HepG2 (cell line): ENCODE data around the gene RBM44. TPM values are rescaled to one million over a fixed set of nuclear protein-coding genes. Genes with fewer than 3 reads are reported as not detected.

Source experiments
- AKAP8 ChIP-seq: sonication (generic); formaldehyde crosslinking; IDR thresholded peaks from 2 replicates; pipeline ENCODE4 v1.5.1; 2020; ENCODE audit warnings: mild to moderate bottlenecking, missing genetic modification reagents
- BHLHE40 ChIP-seq: IDR thresholded peaks from 2 replicates; pipeline ENCODE4 v1.6.1; 2011; ENCODE audit warnings: low read length, improper control_type of control experiment
- GTF3A ChIP-seq: sonication (generic); formaldehyde crosslinking; conservative IDR thresholded peaks from 2 replicates; pipeline ENCODE4 v1.4.0; 2020; ENCODE audit warnings: mild to moderate bottlenecking, missing genetic modification reagents
- HIVEP1 ChIP-seq: sonication (generic); formaldehyde crosslinking; IDR thresholded peaks from 2 replicates; pipeline ENCODE4 v1.4.0; 2020; ENCODE audit warnings: mild to moderate bottlenecking, missing genetic modification reagents
- ISL2 ChIP-seq: sonication (generic); formaldehyde crosslinking; IDR thresholded peaks from 2 replicates; pipeline ENCODE4 v1.5.0; 2020; ENCODE audit warnings: missing genetic modification reagents
- KAT7 ChIP-seq: IDR thresholded peaks from 2 replicates; pipeline ENCODE4 v1.6.1; 2018; ENCODE audit warnings: borderline replicate concordance, missing compliant biosample characterization
- NFIB ChIP-seq: sonication (generic); formaldehyde crosslinking; IDR thresholded peaks from 2 replicates; pipeline ENCODE4 v1.9.0; 2021; ENCODE audit warnings: missing genetic modification reagents, mild to moderate bottlenecking, borderline replicate concordance
- RBM22 ChIP-seq: fragments of 200-400 bp; formaldehyde crosslinking; optimal IDR thresholded peaks from 2 replicates; pipeline ENCODE3; 2017; ENCODE audit warnings: mild to moderate bottlenecking, low read length, moderate library complexity
- RORA ChIP-seq: sonication (generic); formaldehyde crosslinking; IDR thresholded peaks from 2 replicates; pipeline ENCODE4 v1.5.0; 2020; ENCODE audit warnings: mild to moderate bottlenecking, missing genetic modification reagents, moderate library complexity
- U2AF1 ChIP-seq: fragments of 200-400 bp; formaldehyde crosslinking; optimal IDR thresholded peaks from 2 replicates; pipeline ENCODE3; 2017; ENCODE audit warnings: mild to moderate bottlenecking, low read depth, low read length
- ZBTB8A ChIP-seq: sonication (generic); formaldehyde crosslinking; IDR thresholded peaks from 2 replicates; pipeline ENCODE4 v1.4.0; 2020; ENCODE audit warnings: mild to moderate bottlenecking, low read depth, missing genetic modification reagents, borderline replicate concordance
- ZNF138 ChIP-seq: sonication (generic); formaldehyde crosslinking; IDR thresholded peaks from 2 replicates; pipeline ENCODE4 v1.5.0; 2020; ENCODE audit warnings: mild to moderate bottlenecking, low read depth, missing genetic modification reagents
- ZNF34 ChIP-seq: sonication (generic); formaldehyde crosslinking; IDR thresholded peaks from 2 replicates; pipeline ENCODE4 v1.4.0; 2020; ENCODE audit warnings: mild to moderate bottlenecking, missing genetic modification reagents, borderline replicate concordance
- ZNF546 ChIP-seq: sonication (generic); formaldehyde crosslinking; conservative IDR thresholded peaks from 2 replicates; pipeline ENCODE4 v1.8.1; 2023; ENCODE audit warnings: mild to moderate bottlenecking, missing genetic modification reagents
- ZNF703 ChIP-seq: sonication (generic); formaldehyde crosslinking; IDR thresholded peaks from 2 replicates; pipeline ENCODE4 v1.5.1; 2020; ENCODE audit warnings: missing genetic modification reagents, mild to moderate bottlenecking, moderate library complexity, borderline replicate concordance
- ZNF709 ChIP-seq: sonication (generic); formaldehyde crosslinking; IDR thresholded peaks from 2 replicates; pipeline ENCODE4 v1.5.0; 2020; ENCODE audit warnings: mild to moderate bottlenecking, missing genetic modification reagents
- ZNF737 ChIP-seq: sonication (generic); formaldehyde crosslinking; IDR thresholded peaks from 2 replicates; pipeline ENCODE4 v1.5.0; 2020; ENCODE audit warnings: missing genetic modification reagents, mild to moderate bottlenecking, borderline replicate concordance
- polyA plus RNA-seq, 8 experiments: library from polyadenylated mRNA; depleted of rRNA in 3 of 8; stranded (reverse) in 7 of 8; unstranded in 1 of 8; fragments of >200 nt; fragmentation: Illumina TruSeq in 4 of 8; extraction: Trizol in 4 of 8; gene quantifications; 2 replicates each; pipeline versions ENCODE4 v1.2.1 to v1.2.3, GENCODE V29; 2011 to 2016; ENCODE audit warnings: low read depth in 4 of 8, missing spikeins in 1 of 8, mixed read lengths in 1 of 8; ENCODE audit not compliant: insufficient read depth in 1 of 8
- total RNA-seq, 5 experiments: library from RNA; depleted of rRNA; stranded (reverse); fragments of >200 nt; fragmentation: Illumina TruSeq; extraction: Trizol; gene quantifications; 2 replicates each; pipeline ENCODE4 v1.2.3, GENCODE V29; 2016; ENCODE audit warnings: low read depth in 1 of 5
- TF ChIP-seq, protein P1 (sequence below): sonication (generic); formaldehyde crosslinking; IDR thresholded peaks from 2 replicates; pipeline ENCODE4 v1.8.1; 2022; ENCODE audit warnings: low read depth, mild to moderate bottlenecking, missing genetic modification reagents
- TF ChIP-seq, protein P2 (sequence below): sonication (generic); formaldehyde crosslinking; IDR thresholded peaks from 2 replicates; pipeline ENCODE4 v1.4.0; 2020; ENCODE audit warnings: missing genetic modification reagents; ENCODE audit errors: not compliant biosample characterization
- TF ChIP-seq, protein P3 (sequence below): sonication (generic); formaldehyde crosslinking; IDR thresholded peaks from 2 replicates; pipeline ENCODE4 v1.4.0; 2020; ENCODE audit warnings: low read depth, missing genetic modification reagents
- TF ChIP-seq, protein P4 (sequence below): sonication (generic); formaldehyde crosslinking; IDR thresholded peaks from 2 replicates; pipeline ENCODE4 v1.8.0; 2023; ENCODE audit warnings: mild to moderate bottlenecking, missing genetic modification reagents

The RBM44 gene
- total and polyA plus RNA-seq, 2 of the 13 experiments (the other 11 are each of a cell fraction or from before 2014, with no cell fraction given) = 0.13 to 0.50 TPM

DNA sequence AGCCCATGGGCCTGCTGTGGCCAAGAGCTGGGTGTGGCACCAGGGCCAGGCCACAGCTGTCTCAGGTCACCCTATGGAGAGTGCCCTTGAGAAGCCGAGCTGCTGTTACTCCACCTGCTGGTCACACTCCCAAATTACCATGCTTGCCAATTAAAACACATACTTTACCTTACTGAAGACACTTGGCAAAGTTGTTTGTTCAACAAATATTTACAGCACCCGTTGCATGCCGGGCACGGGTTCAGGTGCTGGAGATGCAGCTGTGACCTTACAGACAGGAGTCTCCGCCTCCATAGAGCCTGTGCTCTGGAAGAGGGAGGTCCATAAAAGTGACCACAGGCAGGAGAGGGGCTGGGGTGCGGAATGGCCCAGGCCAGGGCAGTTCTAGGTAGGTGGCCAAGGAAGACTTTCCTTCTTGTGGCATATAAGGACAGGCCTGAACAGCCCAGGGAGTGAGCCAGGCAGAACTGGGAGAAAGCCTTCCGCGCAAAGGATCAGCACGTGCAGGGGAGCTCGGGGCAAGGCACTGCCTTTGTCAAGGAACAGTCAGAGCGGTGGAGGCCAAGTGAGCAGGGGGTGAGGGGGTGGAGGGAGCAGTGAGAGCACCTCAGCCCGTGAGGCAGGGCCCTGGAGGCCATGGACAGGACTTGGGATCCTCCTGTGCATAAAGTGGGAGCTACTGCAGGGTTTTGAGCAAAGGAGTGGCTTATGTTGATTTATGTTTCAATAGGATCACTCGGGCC lies 23.6 kb upstream of the RBM44 start (continued):
- TF ChIP-seq, protein P1, sequence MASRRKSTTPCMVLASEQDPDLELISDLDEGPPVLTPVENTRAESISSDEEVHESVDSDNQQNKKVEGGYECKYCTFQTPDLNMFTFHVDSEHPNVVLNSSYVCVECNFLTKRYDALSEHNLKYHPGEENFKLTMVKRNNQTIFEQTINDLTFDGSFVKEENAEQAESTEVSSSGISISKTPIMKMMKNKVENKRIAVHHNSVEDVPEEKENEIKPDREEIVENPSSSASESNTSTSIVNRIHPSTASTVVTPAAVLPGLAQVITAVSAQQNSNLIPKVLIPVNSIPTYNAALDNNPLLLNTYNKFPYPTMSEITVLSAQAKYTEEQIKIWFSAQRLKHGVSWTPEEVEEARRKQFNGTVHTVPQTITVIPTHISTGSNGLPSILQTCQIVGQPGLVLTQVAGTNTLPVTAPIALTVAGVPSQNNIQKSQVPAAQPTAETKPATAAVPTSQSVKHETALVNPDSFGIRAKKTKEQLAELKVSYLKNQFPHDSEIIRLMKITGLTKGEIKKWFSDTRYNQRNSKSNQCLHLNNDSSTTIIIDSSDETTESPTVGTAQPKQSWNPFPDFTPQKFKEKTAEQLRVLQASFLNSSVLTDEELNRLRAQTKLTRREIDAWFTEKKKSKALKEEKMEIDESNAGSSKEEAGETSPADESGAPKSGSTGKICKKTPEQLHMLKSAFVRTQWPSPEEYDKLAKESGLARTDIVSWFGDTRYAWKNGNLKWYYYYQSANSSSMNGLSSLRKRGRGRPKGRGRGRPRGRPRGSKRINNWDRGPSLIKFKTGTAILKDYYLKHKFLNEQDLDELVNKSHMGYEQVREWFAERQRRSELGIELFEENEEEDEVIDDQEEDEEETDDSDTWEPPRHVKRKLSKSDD (CRISPR knock-in tag) = no peak
- peak; percentile 41; the same call in 1 of the 2 replicates for TF ChIP-seq BHLHE40
- TF ChIP-seq ISL2 = no peak
- no peak for TF ChIP-seq ZNF709 (CRISPR knock-in tag)
- peak; percentile 78 for TF ChIP-seq RBM22
- TF ChIP-seq NFIB (CRISPR knock-in tag) = no peak
- no peak for TF ChIP-seq ZNF546
- no peak for TF ChIP-seq ZNF737
- no peak for TF ChIP-seq GTF3A (CRISPR knock-in tag)
- TF ChIP-seq KAT7 = no peak
- no peak for TF ChIP-seq U2AF1
- no peak for TF ChIP-seq HIVEP1
- TF ChIP-seq ZNF34 (CRISPR knock-in tag) = no peak
- TF ChIP-seq ZNF703 = no peak
- no peak for TF ChIP-seq ZNF138
- TF ChIP-seq, protein P2, sequence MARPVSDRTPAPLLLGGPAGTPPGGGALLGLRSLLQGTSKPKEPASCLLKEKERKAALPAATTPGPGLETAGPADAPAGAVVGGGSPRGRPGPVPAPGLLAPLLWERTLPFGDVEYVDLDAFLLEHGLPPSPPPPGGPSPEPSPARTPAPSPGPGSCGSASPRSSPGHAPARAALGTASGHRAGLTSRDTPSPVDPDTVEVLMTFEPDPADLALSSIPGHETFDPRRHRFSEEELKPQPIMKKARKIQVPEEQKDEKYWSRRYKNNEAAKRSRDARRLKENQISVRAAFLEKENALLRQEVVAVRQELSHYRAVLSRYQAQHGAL (CRISPR knock-in tag) = no peak
- TF ChIP-seq RORA (CRISPR knock-in tag) = no peak
- 0 out of 2 replicates have a peak, but pooled peaks have one; percentile 44 for TF ChIP-seq AKAP8
- TF ChIP-seq, protein P3, sequence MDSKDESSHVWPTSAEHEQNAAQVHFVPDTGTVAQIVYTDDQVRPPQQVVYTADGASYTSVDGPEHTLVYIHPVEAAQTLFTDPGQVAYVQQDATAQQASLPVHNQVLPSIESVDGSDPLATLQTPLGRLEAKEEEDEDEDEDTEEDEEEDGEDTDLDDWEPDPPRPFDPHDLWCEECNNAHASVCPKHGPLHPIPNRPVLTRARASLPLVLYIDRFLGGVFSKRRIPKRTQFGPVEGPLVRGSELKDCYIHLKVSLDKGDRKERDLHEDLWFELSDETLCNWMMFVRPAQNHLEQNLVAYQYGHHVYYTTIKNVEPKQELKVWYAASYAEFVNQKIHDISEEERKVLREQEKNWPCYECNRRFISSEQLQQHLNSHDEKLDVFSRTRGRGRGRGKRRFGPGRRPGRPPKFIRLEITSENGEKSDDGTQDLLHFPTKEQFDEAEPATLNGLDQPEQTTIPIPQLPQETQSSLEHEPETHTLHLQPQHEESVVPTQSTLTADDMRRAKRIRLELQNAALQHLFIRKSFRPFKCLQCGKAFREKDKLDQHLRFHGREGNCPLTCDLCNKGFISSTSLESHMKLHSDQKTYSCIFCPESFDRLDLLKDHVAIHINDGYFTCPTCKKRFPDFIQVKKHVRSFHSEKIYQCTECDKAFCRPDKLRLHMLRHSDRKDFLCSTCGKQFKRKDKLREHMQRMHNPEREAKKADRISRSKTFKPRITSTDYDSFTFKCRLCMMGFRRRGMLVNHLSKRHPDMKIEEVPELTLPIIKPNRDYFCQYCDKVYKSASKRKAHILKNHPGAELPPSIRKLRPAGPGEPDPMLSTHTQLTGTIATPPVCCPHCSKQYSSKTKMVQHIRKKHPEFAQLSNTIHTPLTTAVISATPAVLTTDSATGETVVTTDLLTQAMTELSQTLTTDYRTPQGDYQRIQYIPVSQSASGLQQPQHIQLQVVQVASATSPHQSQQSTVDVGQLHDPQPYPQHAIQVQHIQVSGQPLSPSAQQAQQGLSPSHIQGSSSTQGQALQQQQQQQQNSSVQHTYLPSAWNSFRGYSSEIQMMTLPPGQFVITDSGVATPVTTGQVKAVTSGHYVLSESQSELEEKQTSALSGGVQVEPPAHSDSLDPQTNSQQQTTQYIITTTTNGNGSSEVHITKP = no peak
- no peak for TF ChIP-seq ZBTB8A (CRISPR knock-in tag)
- TF ChIP-seq, protein P4, sequence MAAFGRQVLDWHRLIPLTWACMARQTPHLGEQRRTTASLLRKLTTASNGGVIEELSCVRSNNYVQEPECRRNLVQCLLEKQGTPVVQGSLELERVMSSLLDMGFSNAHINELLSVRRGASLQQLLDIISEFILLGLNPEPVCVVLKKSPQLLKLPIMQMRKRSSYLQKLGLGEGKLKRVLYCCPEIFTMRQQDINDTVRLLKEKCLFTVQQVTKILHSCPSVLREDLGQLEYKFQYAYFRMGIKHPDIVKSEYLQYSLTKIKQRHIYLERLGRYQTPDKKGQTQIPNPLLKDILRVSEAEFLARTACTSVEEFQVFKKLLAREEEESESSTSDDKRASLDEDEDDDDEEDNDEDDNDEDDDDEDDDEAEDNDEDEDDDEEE (CRISPR knock-in tag) = 0 out of 2 replicates have a peak, but pooled peaks have one; percentile 61
